SJCRH30 (cell line): ENCODE data around the gene GNPTAB. TPM values are rescaled to one million over a fixed set of nuclear protein-coding genes. Genes with fewer than 3 reads are reported as not detected.
A peak's percentile ranks its signal among the peaks of the same experiment; 100 is the strongest.

Experiments
- DNase-seq, 2 experiments: peaks; one replicate each; pipeline ENCODE4 v3.0.0-alpha.2; 2015 to 2020
- H3K27ac ChIP-seq: fragments of 250-450 bp; sonication (Bioruptor Pico); 2 replicates; pipeline ENCODE4 v1.5.1; 2020; ENCODE audit warnings: mild to moderate bottlenecking, moderate library complexity
- H3K27me3 ChIP-seq: fragments of 250-450 bp; sonication (Bioruptor Pico); 2 replicates; pipeline ENCODE4 v1.5.1; 2020; ENCODE audit warnings: mild to moderate bottlenecking, moderate library complexity
- H3K36me3 ChIP-seq: fragments of 250-450 bp; sonication (Bioruptor Pico); 2 replicates; pipeline ENCODE4 v1.5.1; 2020; ENCODE audit warnings: mild to moderate bottlenecking, moderate library complexity
- H3K4me1 ChIP-seq: fragments of 250-450 bp; sonication (Bioruptor Pico); 2 replicates; pipeline ENCODE4 v1.5.1; 2020; ENCODE audit warnings: mild to moderate bottlenecking, moderate library complexity
- H3K4me3 ChIP-seq: fragments of 250-450 bp; sonication (Bioruptor Pico); 2 replicates; pipeline ENCODE4 v1.5.1; 2020; ENCODE audit warnings: mild to moderate bottlenecking, moderate library complexity
- H3K9me3 ChIP-seq: fragments of 250-450 bp; sonication (Bioruptor Pico); replicated peaks from 2 replicates; pipeline ENCODE4 v1.5.1; 2020; ENCODE audit warnings: mild to moderate bottlenecking, moderate library complexity
- total RNA-seq: library from RNA; depleted of rRNA; stranded (reverse); fragments of >200 nt; shearing (Covaris generic); gene quantifications from 2 replicates; pipeline ENCODE4 v1.2.3, GENCODE V29; 2014

Gene GNPTAB
- total RNA-seq, 1 experiment from 2014 or later, result 11.6 TPM

DNA sequence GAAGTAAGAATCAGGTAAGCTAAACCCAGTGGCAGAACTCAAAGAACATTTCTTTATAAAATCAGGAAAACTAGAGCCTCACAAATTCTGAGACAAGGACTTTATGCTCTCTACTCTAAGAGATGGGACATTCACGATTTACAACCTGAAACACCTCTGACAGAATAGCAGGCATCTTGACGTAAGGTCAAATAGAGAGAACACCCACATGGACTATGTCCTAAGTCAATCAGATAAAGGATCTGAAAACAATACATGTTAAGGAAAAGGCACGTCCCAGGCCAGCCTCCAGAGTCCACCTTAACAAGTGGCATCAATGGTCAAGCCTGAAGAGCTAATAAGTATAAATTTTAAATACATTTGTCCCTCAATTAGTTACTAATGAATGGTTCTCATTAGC lies 51.6 kb downstream of the GNPTAB start:
- Histone ChIP-seq H3K27ac (no peak overlapping the region), H3K27me3 (no peaks in the 10 kb centered on the region), H3K9me3 (no peaks in the 10 kb centered on the region), H3K4me3 (no peak overlapping the region), H3K36me3 (no peaks in the 10 kb centered on the region), H3K4me1 (no peaks in the 10 kb centered on the region)
- DNase-seq, result no peak

DNA sequence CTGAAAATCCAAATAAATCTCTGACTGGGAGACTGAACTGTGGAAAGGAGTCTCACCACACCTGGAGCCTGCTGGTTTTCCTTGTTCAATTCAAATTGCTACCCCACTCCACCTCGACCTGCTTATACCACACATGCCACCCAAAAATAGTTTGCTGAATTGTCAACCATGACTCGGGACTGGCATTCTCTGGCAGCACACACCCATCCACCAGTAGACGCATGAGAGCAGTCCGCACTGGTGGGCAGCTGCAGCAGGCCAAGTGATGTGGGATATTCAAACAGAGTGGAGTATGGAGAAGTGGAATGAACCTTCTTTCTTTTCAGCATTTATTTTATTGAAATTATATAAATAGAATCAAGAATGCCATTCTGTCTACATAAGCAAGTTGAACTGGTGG lies 52.8 kb downstream of the GNPTAB start:
- DNase-seq, result no peak
- Histone ChIP-seq H3K27ac (no peak overlapping the region), H3K4me3 (no peak overlapping the region), H3K4me1 (no peaks in the 10 kb centered on the region), H3K9me3 (no peaks in the 10 kb centered on the region), H3K36me3 (no peaks in the 10 kb centered on the region), H3K27me3 (no peaks in the 10 kb centered on the region)

DNA sequence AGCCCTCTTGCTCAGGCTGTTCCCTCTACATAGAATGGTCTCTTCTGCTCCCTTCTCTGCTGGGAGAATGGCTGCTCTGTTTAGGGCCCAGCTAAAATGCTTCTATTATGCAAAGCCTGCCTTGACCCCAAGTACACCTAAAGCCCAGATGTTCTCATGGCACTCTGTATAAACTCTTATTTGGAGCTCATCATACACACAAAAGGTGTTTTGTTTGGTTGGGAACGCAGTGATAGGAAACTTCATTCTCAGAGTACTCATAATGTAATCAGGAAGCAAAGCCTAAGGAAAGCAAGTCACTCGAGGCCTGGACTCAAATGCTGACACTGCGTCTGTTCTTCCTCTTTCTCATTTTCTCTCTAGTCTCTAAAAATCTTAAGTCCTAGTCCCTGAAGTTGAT lies 53.3 kb downstream of the GNPTAB start:
- no peaks in the 10 kb centered on the region for H3K27me3 ChIP-seq
- H3K9me3 ChIP-seq, result no peaks in the 10 kb centered on the region
- H3K4me1 ChIP-seq, result no peaks in the 10 kb centered on the region
- no peak overlapping the region for H3K4me3 ChIP-seq
- H3K36me3 ChIP-seq, result no peaks in the 10 kb centered on the region
- no peak for DNase-seq
- no peak overlapping the region for H3K27ac ChIP-seq

DNA sequence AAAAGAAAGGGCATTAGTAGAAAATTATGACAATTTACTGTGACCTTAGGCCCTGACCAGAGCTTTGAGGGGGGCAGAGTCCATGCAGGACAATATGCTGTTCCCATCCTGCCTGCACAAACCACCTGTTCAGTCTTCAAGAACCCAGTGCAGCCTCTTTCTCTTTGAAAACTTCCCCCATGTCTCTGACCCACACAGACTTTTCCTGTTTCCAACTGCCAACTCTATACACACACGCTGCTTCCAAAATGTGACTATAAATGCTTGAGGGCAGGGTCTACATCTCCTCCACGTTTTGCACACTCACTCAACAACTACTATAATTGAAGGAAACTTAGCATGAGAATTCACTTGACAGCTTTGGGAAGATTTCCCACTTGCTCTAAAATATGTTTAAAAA lies 54.9 kb downstream of the GNPTAB start:
- Histone ChIP-seq H3K27me3 (no peaks in the 10 kb centered on the region), H3K4me1 (no peaks in the 10 kb centered on the region), H3K27ac (no peak overlapping the region), H3K9me3 (no peaks in the 10 kb centered on the region), H3K4me3 (no peak overlapping the region), H3K36me3 (no peaks in the 10 kb centered on the region)
- DNase-seq, result no peak

DNA sequence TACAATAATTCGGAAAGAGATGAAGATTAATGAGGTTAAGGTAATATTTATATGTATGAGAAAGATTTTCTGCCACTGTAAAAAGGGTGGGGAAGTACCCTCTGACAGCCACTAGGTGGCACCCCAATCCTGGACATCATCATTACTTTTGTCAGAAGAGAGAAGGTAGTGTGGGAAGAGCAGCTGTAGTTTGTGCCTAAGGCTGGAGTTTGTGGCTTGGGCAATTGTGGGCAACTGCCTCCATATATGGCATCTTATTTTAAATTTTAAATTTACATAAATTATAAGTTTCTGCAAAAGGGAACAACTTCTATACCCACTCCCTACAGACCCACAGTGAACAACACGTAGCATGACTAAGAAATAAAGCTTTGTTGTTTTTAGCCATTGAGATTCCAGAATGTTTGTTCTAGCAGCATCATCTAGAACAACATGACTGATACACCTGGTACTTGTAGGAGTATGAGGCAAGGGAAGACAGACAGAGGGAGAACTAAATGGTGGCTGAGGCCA lies 57.1 kb downstream of the GNPTAB start:
- peak; percentile 46 to 81 for DNase-seq
- no peak overlapping the region for H3K27ac ChIP-seq
- no peaks in the 10 kb centered on the region for H3K27me3 ChIP-seq
- H3K4me1 ChIP-seq, result no peaks in the 10 kb centered on the region
- H3K36me3 ChIP-seq, result no peaks in the 10 kb centered on the region
- H3K9me3 ChIP-seq, result no peaks in the 10 kb centered on the region
- no peak overlapping the region for H3K4me3 ChIP-seq

DNA sequence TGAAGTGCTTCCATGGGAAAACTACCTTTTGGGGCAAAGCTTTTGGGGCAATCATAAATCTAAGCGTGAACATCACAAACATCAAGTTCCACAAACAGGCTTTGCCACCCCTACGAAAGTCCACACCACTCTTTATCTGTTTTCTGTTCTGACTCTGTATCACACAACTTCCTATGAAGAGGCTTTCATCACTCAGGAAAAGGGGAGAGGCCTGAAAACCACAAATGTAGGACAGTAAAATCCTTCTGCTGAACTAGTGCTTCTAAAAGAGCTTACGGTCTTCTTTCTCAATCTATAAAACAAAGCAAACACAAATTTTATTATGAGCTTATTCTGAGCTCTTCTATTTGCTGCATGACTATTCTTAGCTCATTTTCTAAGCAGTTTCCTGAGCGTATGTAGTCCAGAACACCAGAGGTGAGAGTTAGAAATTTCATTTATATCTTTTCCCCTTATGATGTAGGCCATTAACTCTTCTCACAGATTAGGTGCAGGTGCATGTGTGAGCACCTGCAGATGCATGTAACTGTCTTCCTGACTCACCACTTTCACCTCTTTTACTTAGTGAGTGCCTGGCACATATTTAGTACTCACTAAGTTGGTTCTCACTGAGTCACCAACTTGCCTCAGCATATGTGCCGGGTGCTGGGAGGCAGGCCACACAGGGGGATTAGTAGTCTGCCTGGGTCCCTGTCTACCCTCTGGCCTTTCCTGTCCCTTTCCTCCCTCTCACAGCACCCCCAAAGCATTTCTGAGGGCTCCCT lies 58.6 kb downstream of the GNPTAB start:
- Histone ChIP-seq H3K27ac (no peak overlapping the region), H3K4me1 (no peaks in the 10 kb centered on the region), H3K36me3 (no peaks in the 10 kb centered on the region), H3K9me3 (no peaks in the 10 kb centered on the region), H3K4me3 (no peak overlapping the region), H3K27me3 (no peaks in the 10 kb centered on the region)
- no peak for DNase-seq

DNA sequence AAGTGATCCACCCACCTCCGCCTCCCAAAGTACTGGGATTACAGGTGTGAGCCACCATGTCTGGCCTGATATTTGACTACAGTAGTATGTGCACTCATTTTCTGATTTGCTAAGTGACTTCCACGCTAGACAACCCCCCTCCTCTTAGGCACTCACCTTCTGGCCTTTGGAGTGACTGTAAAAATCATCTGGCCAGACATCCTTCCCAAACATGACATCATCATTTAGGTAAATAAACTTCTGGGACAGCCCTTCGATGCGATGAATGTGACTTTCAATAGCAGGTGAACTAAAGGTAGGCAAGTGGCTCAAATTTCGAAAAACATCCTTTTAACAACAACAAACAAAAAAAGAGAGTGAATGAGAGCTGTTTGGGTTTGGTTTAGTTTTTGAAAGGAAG lies 60.9 kb downstream of the GNPTAB start:
- Histone ChIP-seq H3K36me3 (no peaks in the 10 kb centered on the region), H3K4me1 (no peaks in the 10 kb centered on the region), H3K4me3 (no peak overlapping the region), H3K9me3 (no peaks in the 10 kb centered on the region), H3K27ac (no peak overlapping the region), H3K27me3 (no peaks in the 10 kb centered on the region)
- no peak for DNase-seq

DNA sequence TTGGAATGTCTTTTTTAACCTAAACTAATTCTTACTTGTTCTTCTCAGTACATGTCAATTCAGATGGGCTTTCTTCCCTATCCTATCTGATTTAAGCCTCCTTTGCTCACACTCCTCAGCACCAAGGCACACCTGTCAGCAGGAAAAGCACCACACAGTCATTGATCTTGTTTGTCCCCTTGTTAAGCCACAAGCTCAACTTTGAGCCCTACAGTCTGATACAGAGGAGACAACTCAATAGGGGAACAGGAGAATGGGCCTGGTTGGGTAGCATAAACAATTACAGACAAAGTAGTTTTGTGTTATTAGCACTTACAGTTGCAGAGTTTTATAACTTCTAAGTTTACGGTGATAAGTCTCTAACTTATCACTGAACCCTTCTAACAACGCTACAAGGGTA lies 62.0 kb downstream of the GNPTAB start:
- Histone ChIP-seq H3K36me3 (no peaks in the 10 kb centered on the region), H3K4me1 (no peaks in the 10 kb centered on the region), H3K27ac (no peak overlapping the region), H3K27me3 (no peaks in the 10 kb centered on the region), H3K9me3 (no peaks in the 10 kb centered on the region), H3K4me3 (no peak overlapping the region)
- no peak for DNase-seq

DNA sequence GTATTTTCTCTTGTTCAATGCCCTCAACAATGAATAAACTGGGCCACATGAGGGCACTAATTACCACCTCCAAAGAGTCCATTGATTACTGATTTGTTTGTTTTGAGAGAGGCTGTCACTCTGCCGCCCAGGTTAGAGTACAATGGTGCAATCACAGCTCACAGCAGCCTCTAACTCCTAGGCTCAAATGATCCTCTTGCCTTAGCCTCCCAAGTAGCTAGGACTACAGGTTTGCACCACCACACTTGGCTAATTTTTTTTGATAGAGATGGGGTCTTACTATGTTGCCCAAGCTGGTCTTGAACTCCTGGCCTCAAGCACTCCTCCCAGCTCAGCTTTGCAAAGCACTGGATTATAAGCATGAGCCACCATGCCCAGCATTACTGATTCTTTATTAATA lies 63.2 kb downstream of the GNPTAB start:
- no peaks in the 10 kb centered on the region for H3K4me1 ChIP-seq
- no peak for DNase-seq
- no peaks in the 10 kb centered on the region for H3K27me3 ChIP-seq
- no peaks in the 10 kb centered on the region for H3K36me3 ChIP-seq
- no peaks in the 10 kb centered on the region for H3K9me3 ChIP-seq
- H3K27ac ChIP-seq, result no peak overlapping the region
- H3K4me3 ChIP-seq, result no peak overlapping the region

DNA sequence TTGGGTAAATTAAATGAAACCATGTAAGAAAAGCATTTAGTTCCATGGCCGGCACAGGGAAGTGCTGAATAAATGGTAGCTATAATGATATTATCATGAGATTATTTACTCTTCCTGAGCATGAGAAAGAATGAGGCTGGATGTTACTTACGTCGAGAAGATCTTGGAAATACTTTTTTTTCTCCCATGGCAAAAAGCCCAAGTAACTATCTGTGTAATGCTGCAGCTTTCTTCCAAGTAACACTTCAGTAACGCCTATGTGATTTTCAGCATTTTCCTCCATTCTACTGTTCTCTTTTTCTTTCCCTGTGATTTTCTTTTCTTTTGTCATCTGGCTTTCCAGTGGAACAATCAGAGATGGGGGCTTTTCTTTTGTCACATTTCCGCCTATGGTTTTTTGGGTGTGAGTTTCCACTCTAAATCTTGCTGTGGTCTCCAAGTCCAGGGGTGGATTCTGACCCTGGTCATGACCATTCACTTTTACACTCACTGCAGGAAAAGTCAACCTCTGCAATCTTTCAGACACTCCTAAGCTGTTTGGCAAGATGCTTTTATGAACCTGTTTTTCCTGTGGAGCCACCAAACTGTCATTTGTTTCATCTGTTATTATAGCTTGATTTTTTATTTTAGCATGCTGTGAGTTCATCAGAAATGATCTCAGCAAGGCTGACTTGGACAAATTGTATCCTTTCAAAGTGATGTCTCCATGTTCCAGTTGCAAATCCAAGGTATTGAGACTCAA lies 66.5 kb downstream of the GNPTAB start:
- no peak for DNase-seq
- Histone ChIP-seq H3K4me3 (no peak overlapping the region), H3K27ac (no peak overlapping the region), H3K36me3 (no peaks in the 10 kb centered on the region), H3K4me1 (no peaks in the 10 kb centered on the region), H3K9me3 (no peaks in the 10 kb centered on the region), H3K27me3 (no peaks in the 10 kb centered on the region)

DNA sequence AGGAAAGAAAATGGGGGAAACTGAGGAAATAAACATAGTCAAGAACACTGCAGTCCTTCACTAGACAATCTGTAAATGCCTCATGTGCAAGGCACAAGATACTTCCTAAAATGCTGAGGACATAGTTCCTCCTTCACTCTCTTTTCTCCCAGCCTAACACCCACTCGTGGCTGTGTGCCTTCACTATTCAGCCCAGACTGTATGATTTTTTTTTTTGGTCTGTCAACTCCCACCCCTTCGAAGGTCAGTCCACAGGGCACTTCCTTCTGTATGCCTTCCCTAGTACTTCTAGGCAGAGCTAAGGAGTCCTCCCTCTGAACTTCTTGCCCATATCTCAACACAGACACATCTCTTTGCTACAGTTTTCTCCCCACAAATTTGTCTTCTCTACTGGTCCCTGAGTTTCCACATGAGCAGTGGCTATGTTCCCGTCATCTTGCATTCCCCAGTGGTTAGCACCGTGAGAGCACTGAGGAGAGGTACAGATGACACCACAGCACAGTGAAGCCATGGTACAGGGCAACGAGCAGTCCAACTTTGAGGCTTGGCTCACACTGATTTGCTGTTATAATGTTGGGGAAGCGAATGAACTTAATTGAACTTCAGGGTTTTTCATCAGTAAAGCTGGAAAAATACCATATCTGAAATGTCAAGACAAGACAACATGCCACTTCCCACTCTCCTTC lies 67.4 kb downstream of the GNPTAB start:
- Histone ChIP-seq H3K4me3 (no peak overlapping the region), H3K36me3 (no peaks in the 10 kb centered on the region), H3K4me1 (no peaks in the 10 kb centered on the region), H3K27me3 (no peaks in the 10 kb centered on the region), H3K9me3 (no peaks in the 10 kb centered on the region), H3K27ac (no peak overlapping the region)
- DNase-seq, result no peak

DNA sequence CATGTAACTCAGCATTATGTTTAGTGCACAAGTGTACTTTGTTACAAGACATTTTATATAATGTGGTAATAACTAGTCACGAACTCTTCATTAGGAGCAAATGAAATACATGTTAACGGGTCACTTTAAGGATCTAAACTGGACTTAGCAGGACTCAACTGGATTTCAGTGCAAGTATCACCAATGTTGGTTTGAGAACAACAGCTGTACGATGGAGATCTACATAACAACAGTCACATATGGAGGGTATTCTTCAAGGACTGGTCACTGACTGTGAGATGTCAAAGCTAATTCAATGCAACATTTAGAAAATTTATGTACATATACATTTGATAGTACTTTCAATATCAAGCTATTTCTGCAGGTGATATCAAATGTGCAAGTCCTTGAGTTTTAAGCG lies 69.0 kb downstream of the GNPTAB start:
- Histone ChIP-seq H3K4me3 (no peak overlapping the region), H3K4me1 (no peaks in the 10 kb centered on the region), H3K9me3 (no peaks in the 10 kb centered on the region), H3K27ac (no peak overlapping the region), H3K36me3 (no peaks in the 10 kb centered on the region), H3K27me3 (no peaks in the 10 kb centered on the region)
- no peak for DNase-seq

DNA sequence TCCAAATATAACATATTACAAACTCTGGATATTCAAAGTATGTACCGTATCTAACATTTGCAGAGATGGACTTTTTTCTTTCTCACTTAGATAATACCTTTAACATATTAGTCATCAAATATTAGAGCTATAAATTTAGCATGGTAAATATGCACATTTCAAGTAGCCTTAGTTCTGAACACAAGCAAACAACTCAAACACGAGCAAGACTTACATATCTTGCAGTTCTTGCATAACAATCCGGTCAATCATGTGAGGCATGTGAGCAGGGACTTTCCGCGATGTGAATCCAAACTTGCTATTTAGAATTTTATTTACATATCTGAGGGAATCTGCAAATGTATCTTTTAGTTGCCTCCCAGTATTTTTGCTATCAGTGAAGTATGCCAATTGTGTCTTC lies 69.4 kb downstream of the GNPTAB start:
- Histone ChIP-seq H3K36me3 (no peaks in the 10 kb centered on the region), H3K4me1 (no peaks in the 10 kb centered on the region), H3K4me3 (no peak overlapping the region), H3K27me3 (no peaks in the 10 kb centered on the region), H3K9me3 (no peaks in the 10 kb centered on the region), H3K27ac (no peak overlapping the region)
- no peak for DNase-seq

DNA sequence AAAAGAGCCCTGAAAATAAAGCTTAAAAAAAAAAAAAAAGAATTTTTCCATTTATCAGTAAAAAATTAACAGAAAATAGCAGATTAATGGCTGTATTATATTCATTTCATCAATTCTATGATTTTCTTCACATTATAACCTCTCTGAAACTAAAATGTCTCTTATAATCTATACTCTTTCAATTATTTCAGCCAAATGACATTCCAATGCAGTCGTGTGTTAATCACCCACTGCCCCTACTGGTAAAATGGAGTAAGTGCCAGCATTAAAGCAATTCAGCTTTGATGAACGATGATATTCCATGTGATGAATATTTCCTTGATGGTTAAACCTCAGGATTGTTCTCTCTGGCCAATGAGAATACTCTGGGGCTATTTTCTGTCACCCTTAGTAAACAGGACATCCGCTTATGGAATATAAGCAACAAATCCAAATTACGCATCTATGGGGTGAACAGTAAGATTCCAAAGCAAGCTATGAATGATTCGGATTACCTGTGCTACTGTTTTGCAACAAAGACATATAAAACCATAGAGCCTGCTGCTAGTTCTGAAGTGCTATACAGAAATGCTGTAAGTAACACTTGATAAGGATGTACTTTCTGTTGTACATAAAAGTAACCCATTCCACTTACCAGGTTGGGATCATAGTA lies 71.2 kb downstream of the GNPTAB start:
- Histone ChIP-seq H3K27me3 (no peaks in the 10 kb centered on the region), H3K4me3 (no peak overlapping the region), H3K4me1 (no peaks in the 10 kb centered on the region), H3K9me3 (no peaks in the 10 kb centered on the region), H3K27ac (no peak overlapping the region), H3K36me3 (no peaks in the 10 kb centered on the region)
- peak in 1 of 2 experiments; percentile 48 for DNase-seq

DNA sequence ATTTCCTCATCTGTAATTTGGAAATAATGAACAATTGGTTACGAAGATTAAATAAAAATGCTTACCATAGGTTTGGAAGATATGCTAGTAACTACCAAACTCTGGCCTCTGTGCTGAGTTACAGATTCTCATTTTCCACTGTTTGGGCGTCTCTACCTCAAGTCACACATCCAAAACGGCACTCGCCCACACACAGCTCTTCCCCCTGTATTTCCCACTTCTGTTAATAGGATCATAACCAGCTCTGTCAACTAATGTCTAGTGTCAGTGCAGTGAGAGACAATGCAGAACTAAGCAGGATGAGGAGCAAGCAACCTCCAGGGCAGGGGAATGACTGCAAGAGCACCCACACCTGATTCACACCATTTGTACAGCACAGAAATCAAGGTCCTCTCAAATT lies 80.6 kb downstream of the GNPTAB start:
- no peaks in the 10 kb centered on the region for H3K9me3 ChIP-seq
- no peak overlapping the region for H3K27ac ChIP-seq
- DNase-seq, result no peak
- no peak overlapping the region for H3K4me3 ChIP-seq
- no peaks in the 10 kb centered on the region for H3K4me1 ChIP-seq
- no peaks in the 10 kb centered on the region for H3K36me3 ChIP-seq
- H3K27me3 ChIP-seq, result no peaks in the 10 kb centered on the region
